ENCODE results near the gene RUFY3. TPM values are rescaled to one million over a fixed set of nuclear protein-coding genes. Genes with fewer than 3 reads are reported as not detected.
A peak's percentile ranks its signal among the peaks of the same experiment; 100 is the strongest.

The RUFY3 gene
- total RNA-seq, 2 donors from 2014 or later: 75.1 to 91.2 TPM

- peaks cover 8% of the 10 kb centered on the region for H3K4me1 ChIP-seq (ENCODE audit: control insufficient read depth, insufficient read depth, low read length)
- H3K4me3 ChIP-seq (ENCODE audit: low read length): no peak overlapping the region
- WGBS, 2 experiments (ENCODE audit: insufficient coverage in 1 of 2, insufficient read length in 1 of 2): 89 to 92% methylated on average over 3 to 5 of the region's 5 CpGs
- no peaks in the 10 kb centered on the region for H3K36me3 Mint-ChIP-seq (ENCODE audit: low read depth)
- H3K27ac Mint-ChIP-seq: peak overlapping the region; percentile 20
- DNase-seq: no peak
- no peaks in the 10 kb centered on the region for H3K9me3 Mint-ChIP-seq
- no peaks in the 10 kb centered on the region for H3K36me3 ChIP-seq (ENCODE audit: control insufficient read depth, insufficient read depth, low read length)
- no peak overlapping the region for H3K4me3 Mint-ChIP-seq
- H3K27ac ChIP-seq (ENCODE audit: low read depth, low read length): no peak overlapping the region
- TF ChIP-seq CTCF (conservative IDR thresholded peaks at IDR 0.05): no peak
- H3K4me1 Mint-ChIP-seq: peaks cover 23% of the 10 kb centered on the region
- no peaks in the 10 kb centered on the region for H3K27me3 ChIP-seq (ENCODE audit: control insufficient read depth, insufficient read depth, low read length, poor library complexity, severe bottlenecking)
- no peaks in the 10 kb centered on the region for H3K9me3 ChIP-seq (ENCODE audit: control insufficient read depth, low read length)
- no peaks in the 10 kb centered on the region for H3K27me3 Mint-ChIP-seq (ENCODE audit: insufficient read depth)
- H3K9ac ChIP-seq (ENCODE audit: extremely low read depth, low read length, poor library complexity, severe bottlenecking): no peak overlapping the region
Observed at GRCh38 chr4:70741867-70742658, 20.3 kb downstream of the RUFY3 start.

GRCh38 chr4:70743731-70744130 is 22.0 kb downstream of the RUFY3 start:
- H3K36me3 Mint-ChIP-seq (ENCODE audit: low read depth): no peaks in the 10 kb centered on the region
- no peak for TF ChIP-seq CTCF (conservative IDR thresholded peaks at IDR 0.05)

GRCh38 chr4:70746179-70746839 is 24.5 kb downstream of the RUFY3 start:
- no peak for TF ChIP-seq CTCF (conservative IDR thresholded peaks at IDR 0.05)
- H3K27ac Mint-ChIP-seq: no peak overlapping the region
- H3K36me3 Mint-ChIP-seq (ENCODE audit: low read depth): no peaks in the 10 kb centered on the region
- no peak overlapping the region for H3K4me3 ChIP-seq (ENCODE audit: low read length)
- no peaks in the 10 kb centered on the region for H3K9me3 Mint-ChIP-seq
- WGBS, 2 experiments (ENCODE audit: insufficient coverage in 1 of 2, insufficient read length in 1 of 2): 87 to 91% methylated on average over 7 to 9 of the region's 9 CpGs
- H3K4me3 Mint-ChIP-seq: no peak overlapping the region
- H3K27me3 Mint-ChIP-seq (ENCODE audit: insufficient read depth): no peaks in the 10 kb centered on the region
- H3K27ac ChIP-seq (ENCODE audit: low read depth, low read length): no peak overlapping the region
- H3K9me3 ChIP-seq (ENCODE audit: control insufficient read depth, low read length): no peaks in the 10 kb centered on the region
- no peaks in the 10 kb centered on the region for H3K36me3 ChIP-seq (ENCODE audit: control insufficient read depth, insufficient read depth, low read length)
- H3K4me1 Mint-ChIP-seq: peaks cover 13% of the 10 kb centered on the region
- H3K4me1 ChIP-seq (ENCODE audit: control insufficient read depth, insufficient read depth, low read length): peaks cover 8% of the 10 kb centered on the region
- H3K9ac ChIP-seq (ENCODE audit: extremely low read depth, low read length, poor library complexity, severe bottlenecking): no peak overlapping the region
- no peaks in the 10 kb centered on the region for H3K27me3 ChIP-seq (ENCODE audit: control insufficient read depth, insufficient read depth, low read length, poor library complexity, severe bottlenecking)
- no peak for DNase-seq

More at GRCh38 chr4:70743731-70744130, 22.0 kb downstream of the RUFY3 start:
- H3K4me1 ChIP-seq (ENCODE audit: control insufficient read depth, insufficient read depth, low read length): peaks cover 8% of the 10 kb centered on the region
- WGBS, 2 experiments (ENCODE audit: insufficient coverage in 1 of 2, insufficient read length in 1 of 2): no CpG with 5 or more reads among the region's 1 CpG
- H3K27me3 ChIP-seq (ENCODE audit: control insufficient read depth, insufficient read depth, low read length, poor library complexity, severe bottlenecking): no peaks in the 10 kb centered on the region
- H3K36me3 ChIP-seq (ENCODE audit: control insufficient read depth, insufficient read depth, low read length): no peaks in the 10 kb centered on the region
- DNase-seq: no peak
- no peak overlapping the region for H3K4me3 Mint-ChIP-seq
- peaks cover 23% of the 10 kb centered on the region for H3K4me1 Mint-ChIP-seq
- H3K9ac ChIP-seq (ENCODE audit: extremely low read depth, low read length, poor library complexity, severe bottlenecking): no peak overlapping the region
- H3K9me3 Mint-ChIP-seq: no peaks in the 10 kb centered on the region
- no peaks in the 10 kb centered on the region for H3K9me3 ChIP-seq (ENCODE audit: control insufficient read depth, low read length)
- H3K27ac ChIP-seq (ENCODE audit: low read depth, low read length): no peak overlapping the region
- no peaks in the 10 kb centered on the region for H3K27me3 Mint-ChIP-seq (ENCODE audit: insufficient read depth)
- no peak overlapping the region for H3K4me3 ChIP-seq (ENCODE audit: low read length)
- peak overlapping the region; percentile 2 for H3K27ac Mint-ChIP-seq
